HL-60 (cell line): ENCODE results near the gene NUDCD3.

Experiments
- CTCF ChIP-seq: IDR thresholded peaks from one replicate; pipeline ENCODE4 v1.5.1; 2011; ENCODE audit warnings: low read length, control low read depth, inconsistent platforms; ENCODE audit not compliant: insufficient read depth
- GABPA ChIP-seq: IDR thresholded peaks from 2 replicates; pipeline ENCODE4 v1.6.1; 2012; ENCODE audit warnings: low read depth
- POLR2AphosphoS5 ChIP-seq: IDR thresholded peaks from 2 replicates; pipeline ENCODE4 v1.6.1; 2012; ENCODE audit warnings: low read depth
- REST ChIP-seq: IDR thresholded peaks from 2 replicates; pipeline ENCODE4 v1.6.1; 2012; ENCODE audit warnings: low read depth; ENCODE audit not compliant: insufficient replicate concordance
- SPI1 ChIP-seq: IDR thresholded peaks from 2 replicates; pipeline ENCODE4 v1.6.1; 2012; ENCODE audit warnings: low read depth, mild to moderate bottlenecking, borderline replicate concordance

GRCh38 chr7:44455155-44455554 lies 35.3 kb downstream of the NUDCD3 start:
- TF ChIP-seq CTCF (no peak), GABPA (no peak), POLR2AphosphoS5 (no peak), REST (no peak), SPI1 (no peak)
